AG04450 (cell line): ENCODE data around the gene CRYGC. TPM values are rescaled to one million over a fixed set of nuclear protein-coding genes. Genes with fewer than 3 reads are reported as not detected.

Source experiments
- CTCF ChIA-PET: fragments of 300-600, 350-600 bp; formaldehyde crosslinking; extraction: SDS; loops from one replicate; lab custom pipeline; 2022; ENCODE audit warnings: antibody characterized with exemption, inconsistent platforms; lab: Charles Lee
- POLR2A ChIA-PET: fragments of 350-600 bp; formaldehyde crosslinking; extraction: SDS; loops from one replicate; lab custom pipeline; 2021; ENCODE audit warnings: antibody characterized with exemption, inconsistent platforms; lab: Yijun Ruan, JAX
- DNase-seq: peaks from one replicate; pipeline ENCODE4 v3.0.0-alpha.2; 2011; ENCODE audit warnings: low read depth, low spot score
- H3K27ac ChIP-seq: one replicate; pipeline ENCODE4 v1.5.1; 2012; ENCODE audit warnings: low read depth, low read length, control low read depth
- H3K27me3 ChIP-seq: one replicate; pipeline ENCODE4 v1.6.0; 2012; ENCODE audit warnings: low read length; ENCODE audit not compliant: control insufficient read depth, insufficient read depth
- H3K4me3 ChIP-seq: 2 replicates; pipeline ENCODE4 v1.5.1; 2011; ENCODE audit warnings: mild to moderate bottlenecking, low read depth, low read length, control low read depth
- H3K9me3 ChIP-seq: 2 replicates; pipeline ENCODE4 v1.5.1; 2012; ENCODE audit warnings: low read length; ENCODE audit not compliant: control insufficient read depth, insufficient read depth
- polyA plus RNA-seq: library from polyadenylated mRNA; depleted of rRNA; stranded (reverse); fragments of >200 nt; gene quantifications from 2 replicates; pipeline ENCODE4 v1.2.3, GENCODE V29; 2011
- TF ChIP-seq, protein P1 (sequence below): IDR thresholded peaks from 2 replicates; pipeline ENCODE4 v1.5.1; 2011; ENCODE audit warnings: low read depth, low read length, control low read depth, inconsistent platforms

CRYGC gene
- polyA plus RNA-seq, 1 experiment, result not detected

DNA sequence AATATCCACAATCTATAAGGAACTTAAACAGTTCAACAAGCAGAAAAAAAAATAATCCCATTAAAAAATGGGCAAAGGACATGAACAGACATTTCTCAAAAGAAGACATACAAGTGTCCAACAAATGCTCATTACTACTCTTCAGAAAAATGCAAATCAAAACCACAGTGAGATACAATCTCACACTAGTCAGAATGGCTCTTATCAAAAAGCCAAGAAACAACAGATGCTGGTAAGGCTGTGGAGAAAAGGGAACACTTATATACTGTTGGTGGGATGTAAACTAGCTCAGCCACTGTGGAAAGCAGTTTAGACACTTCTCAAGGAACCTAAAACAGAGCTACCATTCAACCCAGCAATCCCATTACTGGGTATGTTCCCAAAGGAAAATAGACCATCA is 23.5 kb upstream of the CRYGC start:
- Histone ChIP-seq H3K27me3 (peaks cover 5% of the 10 kb centered on the region), H3K27ac (no peak overlapping the region), H3K9me3 (no peaks in the 10 kb centered on the region), H3K4me3 (no peak overlapping the region)
- TF ChIP-seq, protein P1, sequence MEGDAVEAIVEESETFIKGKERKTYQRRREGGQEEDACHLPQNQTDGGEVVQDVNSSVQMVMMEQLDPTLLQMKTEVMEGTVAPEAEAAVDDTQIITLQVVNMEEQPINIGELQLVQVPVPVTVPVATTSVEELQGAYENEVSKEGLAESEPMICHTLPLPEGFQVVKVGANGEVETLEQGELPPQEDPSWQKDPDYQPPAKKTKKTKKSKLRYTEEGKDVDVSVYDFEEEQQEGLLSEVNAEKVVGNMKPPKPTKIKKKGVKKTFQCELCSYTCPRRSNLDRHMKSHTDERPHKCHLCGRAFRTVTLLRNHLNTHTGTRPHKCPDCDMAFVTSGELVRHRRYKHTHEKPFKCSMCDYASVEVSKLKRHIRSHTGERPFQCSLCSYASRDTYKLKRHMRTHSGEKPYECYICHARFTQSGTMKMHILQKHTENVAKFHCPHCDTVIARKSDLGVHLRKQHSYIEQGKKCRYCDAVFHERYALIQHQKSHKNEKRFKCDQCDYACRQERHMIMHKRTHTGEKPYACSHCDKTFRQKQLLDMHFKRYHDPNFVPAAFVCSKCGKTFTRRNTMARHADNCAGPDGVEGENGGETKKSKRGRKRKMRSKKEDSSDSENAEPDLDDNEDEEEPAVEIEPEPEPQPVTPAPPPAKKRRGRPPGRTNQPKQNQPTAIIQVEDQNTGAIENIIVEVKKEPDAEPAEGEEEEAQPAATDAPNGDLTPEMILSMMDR, result no peak
- ChIA-PET CTCF (interaction anchor here (1.1 kb wide), 1 partner anchor 22 kb away, joined by 11 read pairs; no protein-coding TSS in a partner anchor), POLR2A (no interaction called here)
- no peak for DNase-seq

GRCh38 chr2:208150956-208151355 is 21.3 kb upstream of the CRYGC start:
- ChIA-PET POLR2A (no interaction called here), CTCF (no interaction called here)
- no peak for DNase-seq
- H3K9me3 ChIP-seq, result no peaks in the 10 kb centered on the region
- H3K27me3 ChIP-seq, result peaks cover 5% of the 10 kb centered on the region
- no peak overlapping the region for H3K27ac ChIP-seq
- TF ChIP-seq, protein P1, result no peak
- H3K4me3 ChIP-seq, result no peak overlapping the region

GRCh38 chr2:208150094-208150493 is 20.5 kb upstream of the CRYGC start:
- TF ChIP-seq, protein P1, result no peak
- H3K27me3 ChIP-seq, result peaks cover 5% of the 10 kb centered on the region
- DNase-seq, result no peak
- H3K27ac ChIP-seq, result no peak overlapping the region
- CTCF ChIA-PET, result interaction anchor here (0.6 to 1.5 kb wide), 2 partner anchors 25 to 109 kb away, joined by 3 to 6 read pairs; no protein-coding TSS in a partner anchor
- no peaks in the 10 kb centered on the region for H3K9me3 ChIP-seq
- H3K4me3 ChIP-seq, result no peak overlapping the region
- POLR2A ChIA-PET, result no interaction called here

- ChIA-PET CTCF (interaction anchor here (1.5 to 2.1 kb wide), 2 partner anchors 26 to 27 kb away, joined by 6 to 11 read pairs; no protein-coding TSS in a partner anchor), POLR2A (no interaction called here)
- no peak overlapping the region for H3K27ac ChIP-seq
- H3K4me3 ChIP-seq, result no peak overlapping the region
- no peaks in the 10 kb centered on the region for H3K9me3 ChIP-seq
- peaks cover 3% of the 10 kb centered on the region for H3K27me3 ChIP-seq
- TF ChIP-seq, protein P1, result no peak; the same call in 1 of the 2 replicates
- no peak for DNase-seq
Measured at GRCh38 chr2:208148803-208149202, 19.2 kb upstream of the CRYGC start.

GRCh38 chr2:208147759-208148158 is 18.1 kb upstream of the CRYGC start:
- CTCF ChIA-PET, result interaction anchor here (0.5 to 2.1 kb wide), 2 partner anchors 28 to 41 kb away, joined by 4 to 11 read pairs; no protein-coding TSS in a partner anchor

More at GRCh38 chr2:208147759-208148158, 18.1 kb upstream of the CRYGC start:
- Histone ChIP-seq H3K27me3 (peaks cover 3% of the 10 kb centered on the region), H3K9me3 (no peaks in the 10 kb centered on the region), H3K4me3 (no peak overlapping the region), H3K27ac (no peak overlapping the region)
- POLR2A ChIA-PET, result no interaction called here
- TF ChIP-seq, protein P1, result no peak
- DNase-seq, result no peak
